DMS153 treated with DMSO at 0.1 percent for 48 hours (cell line): ENCODE measurements around the gene ZNF212.
A peak's percentile ranks its signal among the peaks of the same experiment; 100 is the strongest.

Experiments used
- DNase-seq: peaks from one replicate; lab custom pipeline; 2025; ENCODE audit not compliant: unreplicated experiment; lab: John Stamatoyannopoulos, UW

Gene ZNF212

DNA sequence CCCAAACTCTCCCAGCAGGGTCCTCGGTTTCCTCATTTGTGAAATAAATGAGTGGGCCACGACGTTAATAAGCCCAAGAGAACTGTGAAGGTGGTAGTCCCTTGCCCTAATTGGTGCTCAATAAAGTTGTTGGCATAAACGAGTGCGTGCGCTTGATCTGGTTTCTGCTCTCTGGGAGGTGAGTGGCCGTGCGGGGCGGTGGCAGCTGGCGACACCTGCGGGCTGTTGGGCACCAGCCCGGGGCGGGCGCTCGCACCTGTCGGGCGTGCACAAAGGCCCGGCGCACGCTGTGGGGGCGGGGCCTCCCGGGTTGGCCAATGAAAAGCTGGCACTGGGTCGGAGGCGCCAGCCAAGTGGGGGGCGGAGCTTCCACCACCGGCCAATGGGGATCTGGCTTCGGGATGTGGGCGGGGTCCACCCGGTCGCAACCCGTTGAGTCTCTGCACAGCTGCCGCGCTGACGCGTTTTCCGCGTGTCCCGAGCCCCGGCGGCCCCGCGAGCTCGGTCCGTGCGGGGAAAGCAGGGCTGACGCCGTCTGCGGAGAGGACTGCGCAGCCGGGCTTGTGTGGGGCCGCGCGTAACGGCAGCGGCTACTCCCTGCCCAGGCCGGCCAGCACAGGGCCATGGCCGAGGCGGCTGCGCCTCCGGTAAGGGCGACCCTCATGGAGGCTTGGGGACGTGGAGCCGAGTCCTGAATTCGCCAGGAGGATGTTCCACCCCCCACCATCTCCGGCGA is 45.6 kb downstream of the ZNF212 start:
- peak; percentile 94 for DNase-seq

DNA sequence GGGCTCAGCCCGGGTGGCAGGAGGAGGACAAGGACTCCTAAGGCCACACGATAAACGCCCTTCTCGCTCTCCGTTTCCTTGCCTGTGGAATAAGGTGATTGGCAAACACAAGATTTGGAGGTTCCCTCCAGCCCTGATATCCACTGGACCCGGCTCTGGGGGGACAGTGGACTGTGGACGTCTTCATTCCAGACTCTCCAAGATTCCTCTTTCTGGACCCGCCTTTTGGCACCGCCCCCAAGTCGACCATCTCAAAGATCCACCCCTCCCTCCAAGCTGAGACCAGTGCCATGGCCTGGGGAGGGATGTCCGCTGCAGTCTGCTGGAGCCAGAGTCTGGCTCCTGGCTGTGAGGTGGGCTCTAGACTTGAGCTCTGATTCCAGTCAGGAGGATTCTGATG is 46.2 kb downstream of the ZNF212 start:
- no peak for DNase-seq

DNA sequence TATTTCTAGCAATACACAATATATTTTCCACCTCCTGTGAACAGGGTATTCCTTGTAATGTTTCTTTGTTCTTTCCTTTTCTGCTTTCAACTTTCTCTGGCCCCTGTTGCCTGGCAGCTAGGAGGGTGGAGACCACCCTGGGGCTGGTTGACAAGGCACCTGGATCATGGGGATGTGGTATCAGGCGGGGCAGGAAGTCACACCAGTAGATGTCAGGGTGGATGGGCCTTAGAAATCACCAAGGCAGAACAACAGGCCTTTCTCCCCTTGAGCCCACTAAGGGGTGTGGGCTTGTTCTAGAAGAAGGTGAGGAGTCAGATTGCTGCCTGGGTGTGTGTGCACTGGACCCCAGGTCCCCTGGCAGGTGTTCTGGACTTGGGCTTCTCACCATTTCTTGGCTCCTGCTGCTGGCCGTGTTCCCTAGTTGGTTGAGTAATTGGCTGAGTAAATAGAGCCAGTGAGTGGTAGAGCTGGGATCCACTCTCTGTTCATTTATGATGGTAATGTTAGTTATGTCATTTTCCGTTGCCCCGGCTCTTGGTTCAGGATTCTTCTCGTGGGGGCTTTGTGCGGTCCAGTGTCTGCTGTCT is 47.5 kb downstream of the ZNF212 start:
- DNase-seq: no peak

DNA sequence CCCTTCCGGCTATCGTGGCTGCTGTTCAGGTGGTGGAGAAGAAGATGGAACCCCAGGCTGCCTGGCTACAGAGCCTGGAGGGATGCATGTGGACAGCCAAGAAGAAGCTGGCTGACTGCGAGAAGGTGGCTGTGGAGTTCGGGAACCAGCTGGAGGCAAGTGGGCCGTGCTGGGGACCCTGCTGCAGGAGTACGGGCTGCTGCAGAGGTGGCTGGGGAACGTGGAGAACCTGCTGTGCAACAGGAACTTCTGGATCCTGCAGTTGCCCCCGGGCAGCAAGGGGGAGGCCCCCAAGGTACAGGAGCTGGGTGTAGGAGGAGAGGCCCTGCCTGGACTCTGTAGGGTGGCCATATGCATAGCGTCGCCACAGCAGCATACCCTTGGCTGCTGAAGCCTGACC is 48.2 kb downstream of the ZNF212 start:
- DNase-seq: no peak

GRCh38 chr7:149289262-149289661 is 49.8 kb downstream of the ZNF212 start:
- DNase-seq: no peak

DNA sequence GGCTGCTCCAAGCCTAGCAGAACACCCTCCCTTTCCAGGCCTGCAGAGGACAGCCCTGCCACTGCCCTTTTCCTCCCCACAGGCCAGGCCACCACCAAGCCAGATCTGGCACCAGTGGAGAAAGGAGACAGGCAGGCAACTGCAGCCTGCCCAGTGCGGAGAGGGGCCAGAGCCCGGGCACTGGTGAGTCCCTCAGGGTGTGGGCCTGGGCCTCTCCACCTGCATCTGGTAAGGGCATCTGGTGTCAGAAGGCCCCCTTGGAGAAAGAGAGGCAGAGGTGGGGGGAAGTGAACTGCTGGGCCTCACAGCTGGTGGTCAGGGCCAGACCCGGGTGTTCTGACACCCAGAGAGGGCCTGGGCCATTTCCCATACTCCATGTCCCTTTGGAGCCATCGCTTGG is 50.4 kb downstream of the ZNF212 start:
- DNase-seq: no peak

- no peak for DNase-seq
These were observed 51.8 kb downstream of the ZNF212 start for GRCh38 chr7:149291036-149291780.

- DNase-seq: no peak
These were observed 52.5 kb downstream of the ZNF212 start for GRCh38 chr7:149291781-149292461.

DNA sequence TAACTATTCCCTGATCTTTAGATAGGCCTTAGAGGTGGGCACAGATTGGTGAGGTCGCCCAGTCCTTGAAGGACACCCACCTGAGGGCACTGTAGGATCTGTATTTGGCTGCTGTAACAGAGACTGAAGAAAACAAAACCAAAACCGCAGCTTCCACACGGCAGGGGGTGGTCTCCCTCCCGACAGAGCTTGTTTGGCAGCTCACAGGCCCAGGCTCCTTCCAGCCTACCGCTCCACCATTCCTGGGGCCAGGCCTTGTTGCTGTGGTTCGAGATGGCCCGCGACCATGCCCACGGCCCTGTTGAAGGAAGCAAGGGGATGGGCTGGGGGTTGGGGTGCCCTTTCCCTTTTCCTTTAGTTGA is 53.0 kb downstream of the ZNF212 start:
- DNase-seq: no peak

DNA sequence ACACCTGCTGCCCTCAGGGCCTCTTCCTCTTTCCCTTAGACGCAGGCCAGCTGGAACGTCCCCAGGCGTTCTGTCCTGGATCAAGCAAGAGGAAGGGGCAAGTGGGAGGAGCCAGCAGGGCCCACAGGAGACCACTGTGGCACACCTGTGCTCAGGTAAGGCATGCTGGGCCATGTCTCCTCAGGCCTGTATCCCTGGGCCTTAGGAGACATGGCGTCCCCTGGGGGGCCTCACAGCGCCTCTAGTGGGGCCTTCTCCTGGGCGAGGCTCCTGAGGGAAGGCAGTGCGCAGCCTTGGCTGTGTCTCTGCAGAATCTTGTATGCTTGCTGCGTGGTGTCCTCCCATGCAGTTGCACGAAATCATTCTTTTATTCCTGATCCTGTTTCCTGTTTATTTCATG is 53.9 kb downstream of the ZNF212 start:
- no peak for DNase-seq

- no peak for DNase-seq
These were observed 54.6 kb downstream of the ZNF212 start for GRCh38 chr7:149293946-149294633.

DNA sequence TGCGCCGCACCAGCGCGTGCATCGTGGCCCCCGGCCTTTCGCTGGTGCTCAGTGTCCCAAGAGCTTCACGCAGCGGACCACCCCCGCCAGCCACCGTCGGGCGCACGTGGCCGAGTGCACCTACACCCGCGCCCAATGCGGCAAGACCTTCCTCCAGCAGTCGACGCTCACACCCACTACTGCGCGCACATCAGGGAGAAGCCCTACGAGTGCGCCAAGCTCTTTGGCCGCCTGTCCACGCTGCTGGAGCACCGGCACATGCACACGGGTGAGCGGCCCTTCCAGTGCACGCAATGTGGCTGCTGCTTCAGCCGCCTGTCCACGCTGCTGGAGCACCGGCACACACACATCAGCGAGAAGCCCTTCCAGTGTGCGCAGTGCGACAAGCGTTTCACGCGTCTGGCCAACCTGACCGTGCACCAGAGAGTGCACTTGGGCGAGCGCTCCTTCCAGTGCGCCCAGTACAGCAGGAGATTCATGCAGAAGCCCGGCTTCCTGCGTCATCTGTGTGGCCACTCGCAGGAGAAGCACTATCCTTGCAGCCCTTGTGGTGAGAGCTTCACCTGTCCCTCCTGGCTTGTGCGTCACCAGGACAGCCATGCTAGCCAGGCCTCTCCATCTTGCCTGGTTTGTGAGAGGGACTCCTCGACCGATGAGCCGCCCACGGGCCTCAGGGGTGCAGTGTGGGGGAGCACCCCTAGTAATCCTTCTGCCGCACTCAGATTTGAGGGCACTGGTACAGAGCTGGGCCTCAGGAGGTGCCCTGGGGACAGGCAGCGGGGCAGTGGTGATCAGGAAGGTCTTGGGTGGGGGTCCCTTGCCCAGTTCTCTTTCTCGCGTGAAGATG is 55.4 kb downstream of the ZNF212 start:
- no peak for DNase-seq

GRCh38 chr7:149295481-149295850 is 56.0 kb downstream of the ZNF212 start:
- no peak for DNase-seq

GRCh38 chr7:149296368-149296767 is 56.9 kb downstream of the ZNF212 start:
- no peak for DNase-seq

DNA sequence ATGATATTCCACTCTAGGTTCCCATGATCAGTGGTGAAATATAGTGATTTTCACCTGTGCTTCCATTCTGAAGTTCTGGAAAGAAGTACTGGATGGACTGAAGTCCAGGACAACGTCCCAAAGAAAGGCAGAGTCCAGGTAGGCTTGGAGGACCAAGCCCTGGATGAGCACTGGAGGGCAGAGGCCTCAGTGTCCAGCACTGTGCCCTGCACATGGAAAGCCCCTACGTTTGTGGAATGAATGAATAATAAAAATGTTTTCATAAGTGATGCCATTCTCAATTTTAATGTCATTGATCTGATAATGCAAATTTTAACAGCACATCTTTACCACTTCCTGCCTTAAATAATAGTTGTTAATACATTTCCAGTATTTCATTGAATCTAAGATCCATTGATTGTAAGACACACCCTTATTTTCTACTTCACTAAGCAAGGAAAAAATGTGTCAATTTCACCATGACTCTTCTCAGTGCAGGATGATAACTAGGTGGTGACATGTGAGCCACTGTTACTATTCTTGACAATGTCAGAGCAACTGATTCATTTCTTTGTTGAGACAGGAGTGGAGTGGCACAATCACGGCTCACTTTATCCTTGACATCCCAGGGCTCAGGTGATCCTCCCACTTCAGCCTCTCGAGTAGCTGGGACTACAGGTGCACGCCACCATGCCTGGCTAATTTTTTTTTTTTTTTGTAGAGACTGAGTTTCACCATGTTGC is 57.7 kb downstream of the ZNF212 start:
- no peak for DNase-seq

DNA sequence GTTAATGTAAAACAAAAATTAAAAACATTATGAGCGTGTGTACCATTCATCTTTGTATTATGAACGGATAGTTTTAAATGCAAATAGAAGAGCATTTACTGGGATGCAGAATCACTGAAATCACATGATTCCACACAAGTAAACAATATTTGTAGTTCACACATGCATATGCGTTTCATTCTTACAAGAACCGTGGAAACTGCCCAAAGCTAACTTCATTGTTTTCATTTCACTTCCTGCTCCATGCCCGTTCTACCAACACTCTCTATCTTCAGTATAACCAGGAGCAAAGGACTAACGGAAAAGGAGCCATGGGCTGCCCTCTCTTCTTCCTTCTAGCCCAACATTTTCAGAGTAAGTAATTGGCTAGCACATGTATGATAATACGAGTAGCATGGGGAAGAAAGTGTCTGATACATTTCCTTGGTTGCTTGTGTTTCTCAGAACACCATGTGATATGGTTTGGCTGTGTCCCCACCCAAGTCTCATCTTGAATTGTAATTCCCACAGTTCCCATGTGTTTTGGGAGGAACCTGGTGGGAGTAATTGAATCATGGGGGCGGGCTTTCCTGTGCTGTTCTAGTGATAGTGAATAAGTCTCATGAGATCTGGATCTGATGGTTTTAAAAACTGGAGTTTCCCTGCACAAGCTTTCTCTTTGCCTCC is 61.3 kb downstream of the ZNF212 start:
- DNase-seq: no peak

- DNase-seq: no peak
These were observed 62.8 kb downstream of the ZNF212 start for GRCh38 chr7:149302222-149302621.

- DNase-seq: no peak
These were observed 63.4 kb downstream of the ZNF212 start for GRCh38 chr7:149302865-149303264.

DNA sequence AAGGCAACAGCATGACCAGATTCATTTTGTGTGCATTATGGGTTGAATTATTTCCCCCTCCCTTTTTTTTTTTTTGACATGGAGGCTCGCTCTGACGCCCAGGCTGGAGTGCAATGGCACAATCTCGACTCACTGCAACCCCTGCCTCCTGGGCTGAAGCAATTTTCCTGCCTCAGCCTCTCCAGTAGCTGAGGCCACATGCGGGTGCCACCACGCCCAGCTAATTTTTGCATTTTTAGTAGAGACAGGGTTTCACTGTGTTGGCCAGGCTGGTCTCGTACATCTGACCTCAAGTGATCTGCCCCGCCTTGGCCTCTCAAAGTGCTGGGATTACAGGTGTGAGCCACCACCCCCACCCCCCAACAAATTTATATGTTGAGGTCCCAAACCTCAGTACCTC is 64.6 kb downstream of the ZNF212 start:
- DNase-seq: no peak
